Smooth muscle cell (in vitro differentiated cells): ENCODE results near the gene MMP17. TPM values are rescaled to one million over a fixed set of nuclear protein-coding genes. Genes with fewer than 3 reads are reported as not detected.

Experiments used
- polyA plus RNA-seq: library from polyadenylated mRNA; unstranded; fragments of >200 nt; fragmentation: Nextera tagmentation; extraction: Ambion mirVana; gene quantifications from 2 replicates; pipeline ENCODE4 v1.2.1, GENCODE V29; 2016
- small RNA-seq: library from RNA; depleted of rRNA; stranded (forward); fragments of <200 nt; gene quantifications from one replicate; pipeline ENCODE3, GENCODE V24; 2014
- total RNA-seq: library from RNA; depleted of rRNA; stranded (reverse); fragments of >200 nt; gene quantifications from 2 replicates; pipeline ENCODE4 v1.2.3, GENCODE V29; 2014

Gene MMP17
- total and polyA plus RNA-seq, 2 experiments from 2014 or later: 1.3 to 1.6 TPM

Small RNA genes within 50 kb of the gene (small RNA-seq; reads per million reads assigned to genes)
- gene RNA5SP378 (not detected), gene RNU6-1017P (not detected)

Other genes starting within 250 kb of the MMP17 start
- 19.4 and 32.3 TPM in 2 replicates for gene SFSWAP, start 117.3 kb upstream of the MMP17 start, total RNA-seq
- 24.1 and 33.5 TPM in 2 replicates for gene SFSWAP, start 117.3 kb upstream of the MMP17 start, polyA plus RNA-seq
- 8.1 and 10.5 TPM in 2 replicates for gene ULK1, start 66.2 kb downstream of the MMP17 start, total RNA-seq
- gene ULK1, start 66.2 kb downstream of the MMP17 start, polyA plus RNA-seq: 8.5 and 19.9 TPM in 2 replicates
- gene PUS1, start 100.9 kb downstream of the MMP17 start, total RNA-seq: 2.6 and 22.2 TPM in 2 replicates
- 6.6 and 18.5 TPM in 2 replicates for gene PUS1, start 100.9 kb downstream of the MMP17 start, polyA plus RNA-seq
- gene EP400, start 121.5 kb downstream of the MMP17 start, total RNA-seq: 10.9 and 13.6 TPM in 2 replicates
- gene EP400, start 121.5 kb downstream of the MMP17 start, polyA plus RNA-seq: 6.6 and 9.8 TPM in 2 replicates